NCI-H446 (cell line): ENCODE data around the gene CDKAL1.
A peak's percentile ranks its signal among the peaks of the same experiment; 100 is the strongest.
"Not testable (repeated sequence)": the region's sequence is repeated elsewhere in the genome, so short reads cannot be mapped to it uniquely, and the experiment has no call there.

Experiments
- DNase-seq, 2 experiments: peaks; one replicate each; lab custom pipeline; 2025; lab: John Stamatoyannopoulos, UW

Gene CDKAL1

DNA sequence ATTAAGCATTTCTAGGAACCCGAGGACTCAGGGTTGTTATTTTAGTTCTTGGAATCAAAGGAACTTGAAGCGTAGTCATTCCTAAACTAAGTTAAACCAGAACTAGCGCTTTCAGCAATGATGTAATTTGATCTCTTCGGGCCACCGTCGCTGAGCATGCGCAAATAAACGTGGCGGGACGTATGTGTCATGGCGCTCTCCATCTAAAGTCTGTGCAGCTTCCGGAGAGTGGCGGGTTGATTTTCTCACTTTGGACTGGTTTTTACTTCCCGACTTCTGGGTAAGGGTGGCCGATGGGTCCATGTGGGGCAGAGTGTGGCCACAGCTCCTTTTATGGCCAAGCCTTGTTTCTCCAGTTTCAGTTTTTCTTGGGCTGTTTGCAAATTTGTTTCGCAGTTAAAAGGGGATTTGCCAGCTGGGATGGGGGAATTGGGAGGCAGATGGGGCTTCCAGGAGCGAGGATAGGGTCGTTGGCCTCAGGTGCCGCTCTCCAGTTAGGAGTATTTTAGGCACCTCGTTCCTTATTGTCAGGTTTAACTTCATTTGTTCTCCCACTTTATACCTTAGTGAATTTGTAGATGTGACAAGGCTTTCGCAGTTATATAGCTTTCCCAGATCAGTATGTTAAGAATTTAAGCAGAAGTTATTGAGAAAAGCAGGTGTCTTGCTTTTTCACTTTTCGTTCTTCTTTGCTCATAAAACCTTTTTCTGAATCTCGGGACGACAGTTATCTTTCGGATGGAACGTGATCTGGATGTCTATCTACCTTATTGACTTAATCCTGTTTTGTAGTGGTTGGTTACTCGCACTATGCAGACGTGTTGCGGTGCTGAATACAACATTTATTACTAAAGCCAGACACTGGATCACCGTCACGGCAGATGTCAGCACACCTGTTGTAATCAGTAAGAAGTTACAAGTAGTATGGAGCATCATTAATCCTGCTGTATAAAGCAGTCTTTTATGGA is at the start of gene CDKAL1:
TSS of gene CDKAL1 (plus strand) at position 163 of the 968 bp plus-strand sequence. CDS start 11,894 bp downstream, outside the sequence.
- DNase-seq: peak; percentile 86 to 94

DNA sequence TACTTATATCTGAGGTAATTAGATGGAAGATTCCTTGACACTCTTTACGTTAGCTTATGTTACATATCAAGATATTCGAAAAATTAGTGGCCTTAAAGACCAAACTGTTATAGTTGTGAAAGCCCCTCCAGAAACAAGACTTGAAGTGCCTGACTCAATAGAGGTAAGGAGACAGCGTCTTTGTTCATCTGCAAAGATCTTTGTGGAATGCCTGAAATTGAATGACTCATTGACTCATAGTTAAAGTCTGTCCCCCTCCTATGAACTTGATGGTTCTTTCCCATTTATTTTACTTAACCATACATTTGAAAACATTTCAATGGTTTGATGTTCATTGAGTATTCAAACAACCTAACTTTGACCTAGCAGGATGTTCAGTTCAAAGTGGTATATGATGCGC is 47.6 kb upstream of the CDKAL1 start:
- DNase-seq: no peak

DNA sequence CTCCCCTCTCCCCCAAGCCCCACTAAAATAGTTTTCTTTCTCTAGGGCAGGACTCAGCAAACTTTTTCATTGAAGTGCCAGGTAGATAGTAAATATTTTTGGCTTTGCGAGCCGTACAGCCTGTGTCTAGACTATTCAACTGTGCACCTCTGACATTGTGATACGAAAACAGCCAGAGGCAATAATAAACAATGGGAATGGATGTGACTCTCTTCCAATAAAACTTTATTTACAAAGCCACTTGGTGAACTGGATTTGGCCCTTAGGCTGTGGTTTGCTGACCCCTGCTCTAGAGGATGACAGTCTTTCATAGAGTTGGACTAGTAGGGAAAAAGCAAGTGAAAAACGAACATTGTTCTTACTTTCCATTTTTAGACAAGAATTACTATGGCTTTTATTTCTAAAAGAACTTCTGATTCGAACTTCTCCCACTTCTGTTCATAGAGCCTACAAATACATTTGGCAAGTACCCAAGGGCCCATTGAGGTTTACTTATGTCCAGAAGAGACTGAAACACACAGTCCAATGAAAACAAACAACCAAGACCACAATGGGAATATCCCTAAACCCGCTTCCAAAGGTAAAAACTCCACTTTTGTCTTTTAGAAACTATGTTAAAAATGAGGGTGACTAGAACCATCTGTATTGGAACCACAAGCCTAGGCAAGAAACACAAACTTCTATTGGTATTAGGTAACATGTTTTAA is 46.4 kb upstream of the CDKAL1 start:
- no peak for DNase-seq

DNA sequence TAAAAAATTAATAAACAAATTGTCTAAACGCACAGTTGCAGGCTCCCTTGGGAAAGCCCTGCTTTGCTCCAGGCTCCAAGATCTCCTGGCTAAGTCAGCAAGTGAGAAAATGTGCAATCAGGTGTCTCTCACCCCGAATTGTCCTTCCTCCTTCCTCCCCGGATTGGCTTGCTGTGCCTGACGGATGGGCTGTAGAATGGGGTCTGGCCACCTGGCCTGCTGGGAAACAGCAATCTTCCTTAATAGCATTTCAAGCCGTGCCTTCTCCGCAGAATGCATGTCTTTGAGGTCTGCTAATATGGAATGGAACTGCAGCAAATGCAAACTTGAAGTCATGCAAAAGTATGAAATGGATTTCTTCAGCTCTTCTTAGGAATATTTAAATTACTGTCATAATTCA is 43.7 kb upstream of the CDKAL1 start:
- no peak for DNase-seq

DNA sequence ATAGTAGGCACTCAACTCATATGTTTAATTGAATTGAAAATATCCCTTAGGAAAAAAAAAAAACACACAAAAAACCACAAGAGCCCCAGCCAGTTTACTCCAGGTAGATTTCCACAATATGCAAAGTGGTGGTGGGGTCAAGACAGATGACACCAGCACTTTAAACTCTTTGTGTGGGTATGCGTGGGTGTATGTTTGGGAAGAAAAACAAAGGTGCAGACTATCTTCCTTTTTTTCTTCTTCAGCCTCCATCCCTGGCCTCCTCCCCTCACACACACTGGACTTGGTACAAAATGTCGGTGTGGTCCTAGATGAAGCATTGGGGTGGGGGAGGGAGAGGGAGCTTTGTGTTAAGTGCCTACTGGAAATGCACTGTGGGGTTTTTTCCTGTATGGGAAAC is 42.2 kb upstream of the CDKAL1 start:
- no peak for DNase-seq

DNA sequence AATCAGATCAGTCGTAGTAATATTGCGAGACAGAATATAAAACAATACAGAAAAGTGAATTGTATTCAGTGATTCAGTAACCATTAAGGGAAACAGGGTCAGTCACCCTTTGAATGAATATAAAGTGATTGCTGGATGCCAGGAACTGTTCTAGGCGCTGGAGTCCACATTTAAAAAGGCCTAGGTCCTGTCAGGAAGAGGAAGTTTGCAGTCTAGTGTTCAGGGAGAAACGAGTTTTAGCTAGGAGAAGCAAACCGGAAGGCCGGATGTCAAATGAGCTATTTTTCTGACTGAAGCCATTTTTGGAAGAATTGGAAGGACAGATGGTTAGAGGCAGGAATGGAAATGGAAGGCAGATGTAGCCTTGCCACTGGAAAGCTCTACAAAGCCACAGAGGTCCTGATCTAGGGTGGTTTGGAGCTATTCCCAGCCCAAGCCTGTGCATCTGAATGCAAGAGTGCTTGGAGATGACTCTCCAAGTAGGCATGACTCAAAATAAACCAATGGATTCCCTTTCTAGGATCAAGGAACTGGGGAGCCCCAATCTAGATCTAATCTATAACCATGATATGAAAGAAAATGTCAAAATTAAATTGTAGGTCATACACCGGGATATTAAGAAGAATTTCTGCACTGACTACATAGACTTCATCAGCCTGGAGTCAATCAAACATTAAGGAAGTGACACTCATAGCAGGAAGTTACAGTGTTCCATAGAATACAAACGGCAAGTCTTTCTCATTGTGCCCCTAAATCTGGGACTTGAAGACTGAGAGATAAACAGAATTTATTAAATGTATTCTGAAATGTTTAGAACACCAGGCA is 36.8 kb upstream of the CDKAL1 start:
- peak; percentile 70 to 90 for DNase-seq

DNA sequence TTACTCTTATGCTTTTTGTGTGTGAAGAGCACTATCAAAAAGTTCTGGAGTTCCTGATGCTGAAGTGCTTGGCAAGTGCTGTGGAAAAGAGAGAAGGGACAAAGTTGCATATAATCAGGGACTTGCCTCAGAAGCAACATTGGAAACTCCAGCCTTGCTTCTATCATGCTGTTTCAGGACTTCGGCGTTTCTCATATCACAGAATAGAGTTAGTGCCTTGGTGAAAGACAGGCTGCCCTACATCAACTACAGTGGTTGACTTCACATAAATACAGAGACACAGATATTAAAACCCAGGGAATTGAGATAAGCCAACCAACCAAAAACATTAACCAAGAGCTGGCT is 36.2 kb upstream of the CDKAL1 start:
- no peak for DNase-seq

DNA sequence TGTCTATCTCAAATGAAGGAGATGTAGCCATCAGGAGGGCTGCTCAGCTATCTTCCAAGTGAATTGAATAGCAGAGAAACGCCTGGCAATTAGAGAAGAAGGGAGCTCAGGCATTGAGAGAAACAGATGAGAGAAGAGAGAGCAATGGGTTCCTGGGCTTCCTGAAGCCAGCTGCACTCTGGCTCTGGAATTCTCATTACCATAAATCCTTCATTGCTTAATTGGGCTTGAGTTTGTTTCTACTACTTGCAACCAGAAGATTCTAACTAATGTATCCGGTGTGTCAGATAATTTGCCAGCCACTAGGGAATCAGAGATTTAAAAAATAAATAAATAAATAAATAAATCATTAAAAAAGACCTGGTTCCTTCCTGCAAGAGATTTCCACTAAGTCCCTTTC is 25.0 kb upstream of the CDKAL1 start:
- peak; percentile 20 to 68 for DNase-seq

DNA sequence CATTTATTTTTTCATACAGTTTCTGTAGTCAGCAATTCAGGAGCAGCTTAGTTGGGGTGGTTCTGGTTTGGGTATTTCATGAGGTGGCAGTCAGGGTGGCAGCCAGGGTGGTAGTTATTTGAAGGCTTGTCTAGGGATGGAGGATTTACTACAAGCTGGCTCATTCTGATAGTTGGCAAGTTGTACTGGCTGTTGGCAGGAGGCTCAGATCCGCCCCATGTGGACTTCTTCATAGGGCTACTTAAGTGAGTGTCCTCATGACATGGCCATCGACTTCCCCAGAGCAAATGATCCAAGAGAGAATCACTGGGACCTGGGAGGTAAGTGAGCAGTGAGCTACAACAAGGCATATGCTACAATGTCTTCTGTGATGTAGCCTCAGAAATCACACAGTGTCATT is 22.4 kb upstream of the CDKAL1 start:
- DNase-seq: peak; percentile 32 to 82

DNA sequence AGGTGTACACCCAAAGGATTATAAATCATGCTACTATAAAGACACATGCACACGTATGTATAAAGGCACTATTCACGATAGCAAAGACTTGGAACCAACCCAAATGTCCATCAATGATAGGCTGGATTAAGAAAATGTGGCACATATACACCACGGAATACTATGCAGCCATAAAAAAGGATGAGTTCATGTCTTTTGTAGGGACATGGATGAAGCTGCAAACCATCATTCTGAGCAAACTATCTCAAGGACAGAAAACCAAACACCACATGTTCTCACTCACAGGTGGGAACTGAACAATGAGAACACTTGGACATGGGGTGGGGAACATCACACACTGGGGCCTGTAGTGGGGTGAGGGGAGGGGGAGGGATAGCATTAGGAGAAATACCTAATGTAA is 9.0 kb upstream of the CDKAL1 start:
- not testable (repeated sequence) for DNase-seq

DNA sequence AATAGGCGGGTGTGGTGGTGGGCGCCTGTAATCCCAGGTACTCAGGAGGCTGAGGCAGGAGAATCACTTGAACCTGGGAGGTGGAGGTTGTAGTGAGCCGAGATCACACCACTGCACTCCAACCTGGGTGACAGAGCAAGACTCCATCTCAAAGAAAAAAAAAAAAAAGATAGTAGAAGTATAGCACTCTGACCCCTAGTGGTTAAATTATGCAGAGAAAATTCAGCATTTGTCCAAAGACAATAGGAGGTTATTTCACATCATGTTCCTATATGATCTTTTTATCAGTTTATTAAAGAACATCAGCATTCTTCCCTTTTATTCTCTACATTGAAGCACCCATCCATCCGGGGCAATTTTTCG is 5.2 kb upstream of the CDKAL1 start:
- DNase-seq: peak; percentile 31 to 80

DNA sequence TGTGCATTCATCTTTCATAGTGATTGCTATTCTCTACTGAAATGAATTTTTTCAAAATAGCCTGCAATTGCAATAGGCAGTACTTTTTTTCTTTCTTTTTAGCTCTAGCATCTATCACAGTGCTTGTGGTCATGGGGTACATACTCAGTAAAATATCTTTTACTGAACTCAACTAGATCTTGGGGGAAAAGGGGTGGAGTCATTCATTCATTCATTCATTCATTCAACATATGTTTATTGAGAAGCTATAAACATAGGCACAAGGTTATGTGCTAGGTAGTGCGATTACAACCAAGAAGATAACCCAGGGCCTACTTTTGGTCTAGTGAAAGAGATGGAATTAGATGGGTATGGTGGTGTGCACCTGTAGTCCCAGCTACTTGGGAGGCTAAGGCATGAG is 1.4 kb upstream of the CDKAL1 start:
- DNase-seq: no peak

DNA sequence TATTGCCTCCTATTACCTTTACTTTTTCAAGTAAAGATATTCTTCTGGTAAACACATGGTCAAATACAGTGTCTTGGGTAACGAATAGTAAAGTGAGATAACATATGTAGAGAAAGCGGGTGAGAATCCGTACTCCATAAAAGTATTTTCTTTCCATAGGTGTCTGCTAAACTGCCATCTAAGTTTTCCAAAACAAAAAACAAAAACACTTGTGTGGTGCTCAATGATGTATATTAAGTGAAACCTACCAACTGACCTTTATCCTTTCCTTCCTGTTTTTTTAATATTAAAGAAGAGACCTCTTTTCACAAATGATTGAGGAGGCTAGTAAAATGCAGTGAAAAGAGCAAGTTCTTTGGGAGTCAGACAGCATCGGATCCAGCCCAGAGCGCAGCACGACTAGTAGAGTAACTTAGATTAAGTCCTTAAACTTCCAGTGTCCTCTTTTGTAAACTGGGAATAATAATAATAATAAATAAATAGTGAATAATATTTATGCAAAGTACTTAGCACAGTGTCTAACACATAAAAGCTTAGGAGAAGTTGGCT is 437 bp upstream of the CDKAL1 start:
- no peak for DNase-seq

DNA sequence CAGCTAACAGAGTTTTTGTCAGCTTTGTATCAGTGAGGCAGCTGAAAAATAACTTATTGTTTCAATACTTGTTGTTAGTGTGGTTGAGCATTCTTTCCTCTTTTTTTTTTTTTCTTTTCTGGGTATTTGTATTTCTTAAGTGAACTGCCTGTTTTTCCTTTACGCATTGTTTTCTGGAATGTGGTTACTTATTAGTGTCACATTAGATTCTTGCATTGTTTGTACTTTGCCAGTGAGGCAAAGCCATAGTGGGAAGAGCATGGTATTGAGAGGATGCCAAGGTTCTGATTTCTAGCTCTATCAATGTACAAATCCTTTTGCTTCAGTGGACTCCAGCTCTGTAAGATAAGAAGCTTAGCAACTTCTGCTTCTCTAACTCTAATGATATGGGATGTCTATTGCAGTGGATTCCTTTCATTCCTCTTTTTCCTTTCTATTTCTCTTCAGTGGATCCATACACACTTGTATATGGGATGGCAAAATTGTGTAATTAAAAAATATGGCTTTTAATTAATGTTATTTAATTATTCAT is 3.9 kb downstream of the CDKAL1 start:
- DNase-seq: no peak

DNA sequence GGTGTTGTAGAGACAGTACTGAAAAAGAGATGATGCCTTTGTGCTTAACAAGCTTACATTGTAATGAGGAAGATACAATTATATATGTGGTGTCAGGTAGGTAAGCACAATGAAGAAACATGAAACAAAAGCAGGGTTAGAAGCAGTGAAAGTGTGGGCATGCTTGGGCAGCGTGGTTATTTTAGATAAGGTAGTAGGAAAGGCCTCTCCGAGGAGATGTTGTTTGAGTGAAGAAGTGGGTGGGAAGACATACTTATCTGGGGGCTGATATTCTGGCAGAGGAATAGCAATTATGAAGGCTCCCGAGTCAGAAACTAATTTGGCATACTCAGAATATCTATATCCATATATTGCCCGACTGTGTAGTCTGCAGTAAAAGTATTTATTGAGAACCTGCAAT is 4.7 kb downstream of the CDKAL1 start:
- no peak for DNase-seq

DNA sequence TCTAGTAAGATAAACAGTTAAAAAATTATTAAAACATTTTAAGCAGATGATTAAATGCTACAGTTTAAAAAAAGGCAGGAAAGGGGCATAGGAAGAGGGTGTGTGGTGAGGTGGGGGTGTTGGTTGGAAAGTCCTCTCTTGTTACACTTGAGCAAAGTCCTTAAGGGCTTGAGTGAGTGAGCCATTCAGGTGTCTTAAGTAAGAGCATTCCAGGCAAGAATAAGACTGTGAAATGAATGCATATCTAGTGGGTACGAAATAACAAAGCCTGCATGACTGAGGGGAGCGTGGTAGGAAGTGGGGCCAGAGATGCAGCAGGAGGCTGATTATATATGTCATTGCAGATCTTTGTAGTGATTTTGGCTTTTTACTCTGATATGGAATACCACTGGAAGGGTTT is 5.1 kb downstream of the CDKAL1 start:
- DNase-seq: no peak

DNA sequence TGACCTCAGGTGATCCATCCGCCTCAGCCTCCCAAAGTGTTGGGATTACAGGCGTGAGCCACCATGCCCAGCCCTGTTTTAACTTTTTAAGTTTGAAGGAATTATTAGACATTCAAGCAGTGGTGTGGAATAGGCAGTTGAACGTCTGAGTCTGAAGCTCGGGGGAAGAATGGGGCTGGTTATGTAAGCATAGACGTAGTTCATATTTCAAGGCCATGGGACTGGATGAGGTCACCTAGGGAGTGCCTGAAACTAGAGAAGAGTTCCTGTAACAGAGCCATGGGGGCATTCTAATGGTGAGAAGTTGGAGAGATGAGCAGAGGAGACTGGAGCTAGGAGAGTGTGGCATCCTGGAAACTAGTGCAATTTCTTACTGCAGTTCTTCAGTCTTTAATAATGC is 6.4 kb downstream of the CDKAL1 start:
- DNase-seq: no peak

DNA sequence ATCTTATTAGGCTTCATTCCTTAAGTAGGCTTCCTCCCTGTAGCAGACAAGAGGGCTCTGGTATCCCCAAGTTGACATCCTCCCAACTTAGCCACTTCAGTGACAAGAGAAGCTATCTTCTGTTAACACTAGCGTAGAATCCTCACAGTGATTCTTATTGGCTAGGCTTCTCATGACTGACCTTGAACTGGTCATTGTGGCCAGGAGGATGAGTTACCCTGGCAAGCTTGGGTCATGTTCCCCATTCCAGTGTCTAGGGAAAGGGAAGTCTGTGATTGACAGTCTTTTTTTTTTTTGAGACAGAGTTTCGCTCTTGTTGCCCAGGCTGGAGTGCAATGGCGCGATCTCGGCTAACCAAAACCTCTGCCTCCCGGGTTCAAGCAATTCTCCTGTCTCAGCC is 7.1 kb downstream of the CDKAL1 start:
- no peak for DNase-seq

DNA sequence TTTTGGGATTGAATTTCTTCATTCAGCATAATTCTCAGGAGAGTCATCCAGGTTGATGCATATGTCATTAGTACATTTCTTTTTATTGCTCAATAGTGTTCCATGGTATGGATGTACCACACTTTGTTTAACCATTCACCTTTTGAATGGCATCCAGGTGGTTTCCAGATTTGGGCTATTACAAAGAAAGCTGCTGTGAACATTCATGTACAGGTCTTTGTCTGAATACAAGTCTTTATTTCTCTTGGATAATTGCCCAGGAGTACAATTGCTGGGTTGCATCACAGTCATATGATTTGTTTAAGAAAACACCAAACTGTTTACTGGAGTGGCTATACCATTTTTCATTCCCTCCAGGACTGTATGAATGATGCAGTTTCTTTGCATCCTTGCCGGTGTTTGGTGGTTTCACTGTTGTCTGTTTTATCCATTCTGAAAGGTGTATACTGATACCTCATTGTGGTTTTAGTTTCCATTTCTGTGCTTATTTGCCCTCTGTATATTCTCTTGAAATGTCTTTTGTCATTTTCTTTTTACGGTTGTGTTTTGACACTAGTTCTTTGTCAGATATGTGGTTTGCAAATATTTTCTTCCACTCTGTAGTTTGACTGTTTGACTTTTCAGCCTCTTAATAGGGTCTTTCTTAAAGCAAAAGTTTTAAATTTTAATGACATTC is 8.8 kb downstream of the CDKAL1 start:
- no peak for DNase-seq

DNA sequence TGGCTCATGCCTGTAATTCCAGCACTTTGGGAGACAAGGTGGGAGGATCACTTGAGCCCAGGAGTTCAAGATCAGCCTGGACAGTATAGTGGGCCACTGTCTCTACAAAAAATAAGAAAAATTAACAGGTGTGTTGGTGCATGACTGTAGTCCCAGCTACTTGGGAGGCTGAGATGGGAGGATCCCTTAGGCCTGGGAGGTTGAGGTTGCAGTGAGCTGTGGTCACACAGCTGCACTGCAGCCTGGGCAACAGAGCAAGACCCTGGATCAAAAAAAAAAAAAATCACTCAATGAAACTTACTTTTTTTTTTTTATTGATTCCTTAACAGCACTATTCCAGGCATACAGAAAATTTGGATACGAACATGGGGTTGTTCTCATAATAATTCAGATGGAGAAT is 14.0 kb downstream of the CDKAL1 start:
- DNase-seq: no peak

DNA sequence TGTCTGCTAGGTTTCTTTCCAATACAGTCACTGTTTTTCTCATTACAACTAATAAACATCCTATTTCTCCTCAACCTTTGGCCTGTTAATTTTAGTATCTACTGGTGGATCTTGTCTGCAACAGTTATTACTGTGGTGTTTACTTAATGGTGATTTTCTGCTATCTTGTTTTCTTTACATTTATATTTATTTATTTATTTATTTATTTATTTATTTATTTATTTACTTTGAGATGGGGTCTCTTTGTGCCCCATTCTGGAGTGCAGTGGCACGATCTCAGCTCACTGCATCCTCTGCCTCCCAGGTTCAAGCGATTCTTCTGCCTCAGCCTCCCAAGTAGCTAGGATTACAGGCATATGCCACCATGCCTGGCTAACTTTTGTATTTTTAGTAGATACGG is 15.1 kb downstream of the CDKAL1 start:
- DNase-seq: not testable (repeated sequence)
